Stomach (tissue), 4 donors: ENCODE data around the gene PDLIM3.

Experiments
- EP300 ChIP-seq: sonication (generic); formaldehyde crosslinking; IDR thresholded peaks from one replicate; pipeline ENCODE4 v1.6.1; 2017; ENCODE audit warnings: antibody characterized with exemption
- POLR2A ChIP-seq, 4 donors: fragments of 450-650 bp; IDR thresholded peaks; one replicate each; pipeline ENCODE4 v1.6.1; 2016; ENCODE audit warnings: antibody characterized with exemption in 4 of 4, control low read depth in 2 of 4, mild to moderate bottlenecking in 1 of 4, moderate library complexity in 1 of 4
- TF ChIP-seq, protein P1 (sequence below), 7 experiments: fragments of 450-650 bp in 4 of 7; fragments of 200-600 bp in 3 of 7; sonication (generic) in 3 of 7; IDR thresholded peaks; one replicate each; pipeline ENCODE4 v1.5.1; 2016 to 2019; ENCODE audit warnings: antibody characterized with exemption in 7 of 7, control low read depth in 2 of 7, mild to moderate bottlenecking in 1 of 7

DNA sequence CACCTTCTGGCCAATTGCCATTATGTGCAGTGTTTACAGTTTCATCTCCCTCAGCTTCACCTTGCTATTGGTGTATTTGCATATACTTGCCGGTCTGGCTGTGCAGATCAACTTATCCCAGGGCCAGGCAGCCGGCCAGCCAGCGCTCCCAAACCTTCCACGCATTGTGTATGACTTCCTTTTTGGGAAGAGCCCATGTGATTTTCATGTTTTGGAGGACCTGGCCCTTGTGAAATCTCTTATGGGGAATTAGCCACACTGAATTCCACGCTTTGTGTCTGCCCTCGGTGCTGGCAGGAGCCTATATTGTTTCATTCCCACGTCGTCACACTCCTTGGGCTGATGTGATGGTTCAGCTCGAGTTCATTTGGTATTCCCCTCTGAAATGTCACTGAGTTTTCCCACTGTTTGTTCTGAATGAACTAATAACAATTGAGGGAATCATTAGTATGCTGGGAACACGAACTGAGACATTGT is 6.0 kb upstream of the PDLIM3 start:
- no peak for TF ChIP-seq POLR2A (IDR thresholded peaks at IDR 0.05)
- TF ChIP-seq, protein P1, sequence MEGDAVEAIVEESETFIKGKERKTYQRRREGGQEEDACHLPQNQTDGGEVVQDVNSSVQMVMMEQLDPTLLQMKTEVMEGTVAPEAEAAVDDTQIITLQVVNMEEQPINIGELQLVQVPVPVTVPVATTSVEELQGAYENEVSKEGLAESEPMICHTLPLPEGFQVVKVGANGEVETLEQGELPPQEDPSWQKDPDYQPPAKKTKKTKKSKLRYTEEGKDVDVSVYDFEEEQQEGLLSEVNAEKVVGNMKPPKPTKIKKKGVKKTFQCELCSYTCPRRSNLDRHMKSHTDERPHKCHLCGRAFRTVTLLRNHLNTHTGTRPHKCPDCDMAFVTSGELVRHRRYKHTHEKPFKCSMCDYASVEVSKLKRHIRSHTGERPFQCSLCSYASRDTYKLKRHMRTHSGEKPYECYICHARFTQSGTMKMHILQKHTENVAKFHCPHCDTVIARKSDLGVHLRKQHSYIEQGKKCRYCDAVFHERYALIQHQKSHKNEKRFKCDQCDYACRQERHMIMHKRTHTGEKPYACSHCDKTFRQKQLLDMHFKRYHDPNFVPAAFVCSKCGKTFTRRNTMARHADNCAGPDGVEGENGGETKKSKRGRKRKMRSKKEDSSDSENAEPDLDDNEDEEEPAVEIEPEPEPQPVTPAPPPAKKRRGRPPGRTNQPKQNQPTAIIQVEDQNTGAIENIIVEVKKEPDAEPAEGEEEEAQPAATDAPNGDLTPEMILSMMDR (IDR thresholded peaks at IDR 0.05) = no peak
- TF ChIP-seq EP300 = no peak
